ENCODE data around the gene SLC2A1. TPM values are rescaled to one million over a fixed set of nuclear protein-coding genes. Genes with fewer than 3 reads are reported as not detected.

Gene SLC2A1
- total RNA-seq, 1 donor from 2014 or later = 54.9 TPM

- intact Hi-C loops (cut with micrococcal nuclease) = no loop called here
- no peak for DNase-seq
- Histone ChIP-seq H3K9me3 (replicated peaks) (no peaks in the 10 kb centered on the region), H3K4me3 (no peak overlapping the region), H3K27ac (replicated peaks) (no peak overlapping the region), H3K27me3 (ENCODE audit: low read depth) (no peaks in the 10 kb centered on the region), H3K4me1 (peaks cover 10% of the 10 kb centered on the region), H3K36me3 (no peaks in the 10 kb centered on the region)
- no peak for TF ChIP-seq CTCF (IDR thresholded peaks at IDR 0.05; ENCODE audit: borderline replicate concordance)
Observed at GRCh38 chr1:42973799-42974198, 15.1 kb upstream of the SLC2A1 start.

- intact Hi-C loops (cut with micrococcal nuclease) = no loop called here
- H3K4me1 ChIP-seq = peaks cover 10% of the 10 kb centered on the region
- H3K4me3 ChIP-seq = no peak overlapping the region
- no peaks in the 10 kb centered on the region for H3K9me3 ChIP-seq (replicated peaks)
- H3K36me3 ChIP-seq = no peaks in the 10 kb centered on the region
- DNase-seq = peak; percentile 36
- H3K27me3 ChIP-seq (ENCODE audit: low read depth) = no peaks in the 10 kb centered on the region
- H3K27ac ChIP-seq (replicated peaks) = peak overlapping the region; percentile 45
- no peak for TF ChIP-seq CTCF (IDR thresholded peaks at IDR 0.05; ENCODE audit: borderline replicate concordance)
Observed at GRCh38 chr1:42973286-42973685, 14.6 kb upstream of the SLC2A1 start.

- Histone ChIP-seq H3K27me3 (ENCODE audit: low read depth) (no peaks in the 10 kb centered on the region), H3K9me3 (replicated peaks) (no peaks in the 10 kb centered on the region), H3K4me3 (no peak overlapping the region), H3K27ac (replicated peaks) (no peak overlapping the region), H3K36me3 (no peaks in the 10 kb centered on the region), H3K4me1 (peaks cover 10% of the 10 kb centered on the region)
- TF ChIP-seq CTCF (IDR thresholded peaks at IDR 0.05; ENCODE audit: borderline replicate concordance) = no peak
- no peak for DNase-seq
- intact Hi-C loops (cut with micrococcal nuclease) = no loop called here
Observed at GRCh38 chr1:42971841-42972291, 13.2 kb upstream of the SLC2A1 start.

- no peaks in the 10 kb centered on the region for H3K9me3 ChIP-seq (replicated peaks)
- H3K36me3 ChIP-seq = no peaks in the 10 kb centered on the region
- no peak overlapping the region for H3K27ac ChIP-seq (replicated peaks)
- intact Hi-C loops (cut with micrococcal nuclease) = no loop called here
- H3K4me1 ChIP-seq = peaks cover 10% of the 10 kb centered on the region
- no peak overlapping the region for H3K4me3 ChIP-seq
- H3K27me3 ChIP-seq (ENCODE audit: low read depth) = no peaks in the 10 kb centered on the region
- no peak for TF ChIP-seq CTCF (IDR thresholded peaks at IDR 0.05; ENCODE audit: borderline replicate concordance)
- DNase-seq = no peak
Observed at GRCh38 chr1:42970143-42970542, 11.5 kb upstream of the SLC2A1 start.

- peaks cover 8% of the 10 kb centered on the region for H3K4me1 ChIP-seq
- H3K27ac ChIP-seq (replicated peaks) = no peak overlapping the region
- no peaks in the 10 kb centered on the region for H3K9me3 ChIP-seq (replicated peaks)
- intact Hi-C loops (cut with micrococcal nuclease) = no loop called here
- TF ChIP-seq CTCF (IDR thresholded peaks at IDR 0.05; ENCODE audit: borderline replicate concordance) = no peak
- no peaks in the 10 kb centered on the region for H3K36me3 ChIP-seq
- DNase-seq = no peak
- no peak overlapping the region for H3K4me3 ChIP-seq
- H3K27me3 ChIP-seq (ENCODE audit: low read depth) = peaks cover 3% of the 10 kb centered on the region
Observed at GRCh38 chr1:42968654-42969053, 10.0 kb upstream of the SLC2A1 start.

Data from left ventricle myocardium inferior (tissue), 1 donor.